ENCODE data around the gene VIM. TPM values are rescaled to one million over a fixed set of nuclear protein-coding genes. Genes with fewer than 3 reads are reported as not detected.
A peak's percentile ranks its signal among the peaks of the same experiment; 100 is the strongest.

VIM gene
- total and polyA plus RNA-seq, 4 donors = 2,428 to 5,947 (median 4,537) TPM

DNA sequence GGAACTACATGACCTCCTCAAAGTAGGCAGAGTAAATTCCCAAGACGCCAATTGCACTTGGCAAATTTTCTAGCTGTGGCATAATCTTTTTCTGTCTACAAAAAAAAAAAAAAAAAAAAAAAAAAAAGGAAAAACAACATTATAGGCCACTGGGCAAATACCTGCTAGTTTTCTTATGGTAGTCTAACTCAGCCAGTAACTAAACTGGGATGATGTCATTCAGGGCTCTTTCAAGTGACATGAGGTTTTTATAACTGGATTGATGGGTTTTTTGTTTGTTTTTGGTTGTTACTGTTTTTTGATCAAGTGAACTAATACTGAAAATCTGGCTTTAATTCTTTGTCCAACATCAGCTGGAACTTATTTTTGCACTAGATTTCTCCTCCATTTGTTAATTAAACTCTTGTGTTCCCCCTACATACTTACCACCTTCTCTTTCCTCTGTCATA is 7.4 kb upstream of the VIM start:
- ATAC-seq (ENCODE audit: low FRiP score) = no peak
- Histone ChIP-seq H3K4me3 (ENCODE audit: low read length in 2 of 2) (no peak overlapping the region), H3K9me3 (ENCODE audit: control insufficient read depth, low read length) (no peaks in the 10 kb centered on the region), H3K27me3 (ENCODE audit: control insufficient read depth in 1 of 2, insufficient read depth in 2 of 2, low read length in 1 of 2) (no peaks in the 10 kb centered on the region), H3K4me1 (ENCODE audit: control insufficient read depth in 1 of 2, insufficient read depth in 2 of 2, low read length in 2 of 2) (peaks cover 0 to 2% of the 10 kb centered on the region in 2 donors), H3K36me3 (ENCODE audit: control insufficient read depth in 1 of 2, insufficient read depth in 2 of 2, low read length in 1 of 2) (no peaks in the 10 kb centered on the region), H3K27ac (ENCODE audit: low read depth in 1 of 2, low read length in 2 of 2) (peak overlapping the region in 1 of 2 donors; percentile 59)
- WGBS, 2 donors = 0 to 5% methylated on average over 1 of the region's 1 CpG
- no peak for DNase-seq
- intact Hi-C loops (cut with DNase I) = no loop called here

DNA sequence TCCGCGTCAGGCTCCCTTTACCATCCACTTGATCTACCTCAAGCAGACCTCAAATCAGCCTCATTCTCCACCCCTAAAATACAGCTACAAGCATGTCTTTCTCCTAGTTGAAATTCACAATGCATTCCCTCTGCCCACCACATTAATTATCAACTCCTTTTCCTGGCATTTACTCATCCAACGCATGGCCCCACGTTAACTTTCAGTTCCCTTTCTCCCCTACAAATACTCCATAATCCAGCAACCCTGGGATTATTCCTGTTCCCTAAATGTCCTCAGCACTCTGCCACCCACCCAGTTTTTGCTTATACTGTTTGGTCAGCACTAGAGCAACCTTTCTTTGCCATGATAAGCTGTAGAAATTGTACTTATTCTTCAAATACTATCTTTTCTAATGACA is 5.7 kb upstream of the VIM start:
- Histone ChIP-seq H3K36me3 (ENCODE audit: control insufficient read depth in 1 of 2, insufficient read depth in 2 of 2, low read length in 1 of 2) (no peaks in the 10 kb centered on the region), H3K4me1 (ENCODE audit: control insufficient read depth in 1 of 2, insufficient read depth in 2 of 2, low read length in 2 of 2) (peaks cover 0 to 2% of the 10 kb centered on the region in 2 donors), H3K27ac (ENCODE audit: low read depth in 1 of 2, low read length in 2 of 2) (no peak overlapping the region), H3K4me3 (ENCODE audit: low read length in 2 of 2) (no peak overlapping the region), H3K27me3 (ENCODE audit: control insufficient read depth in 1 of 2, insufficient read depth in 2 of 2, low read length in 1 of 2) (no peaks in the 10 kb centered on the region), H3K9me3 (ENCODE audit: control insufficient read depth, low read length) (no peaks in the 10 kb centered on the region)
- intact Hi-C loops (cut with DNase I) = no loop called here
- DNase-seq (no peak), ATAC-seq (ENCODE audit: low FRiP score) (no peak)
- WGBS, 2 donors = 72 to 87% methylated on average over 4 of the region's 4 CpGs

DNA sequence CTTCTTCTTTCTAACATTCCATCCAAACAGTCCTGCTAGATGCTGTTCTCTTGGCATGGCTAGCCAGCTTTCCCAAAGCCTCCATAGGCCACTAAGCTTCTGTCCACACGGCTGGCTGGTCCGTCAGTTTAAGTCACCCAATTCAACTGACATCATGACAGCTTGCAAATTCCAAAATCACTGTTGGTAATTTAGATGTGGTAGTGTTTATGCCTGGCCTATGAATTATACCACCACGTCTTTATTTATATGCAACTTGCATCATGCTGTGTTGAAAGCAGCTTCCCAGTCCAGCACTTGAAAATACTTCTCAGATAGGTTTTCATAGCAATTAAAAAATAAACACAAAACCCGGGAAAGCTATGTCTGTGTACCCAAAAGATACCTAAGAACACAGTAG is 2.2 kb upstream of the VIM start:
- no peaks in the 10 kb centered on the region for H3K27me3 ChIP-seq (ENCODE audit: control insufficient read depth in 1 of 2, insufficient read depth in 2 of 2, low read length in 1 of 2)
- H3K27ac ChIP-seq (ENCODE audit: low read depth in 1 of 2, low read length in 2 of 2) = no peak overlapping the region
- no peak for ATAC-seq (ENCODE audit: low FRiP score)
- no peak for DNase-seq
- H3K4me3 ChIP-seq (ENCODE audit: low read length in 2 of 2) = no peak overlapping the region
- H3K36me3 ChIP-seq (ENCODE audit: control insufficient read depth in 1 of 2, insufficient read depth in 2 of 2, low read length in 1 of 2) = no peaks in the 10 kb centered on the region
- WGBS, 2 donors = 55 to 59% methylated on average over 4 of the region's 4 CpGs
- no peaks in the 10 kb centered on the region for H3K9me3 ChIP-seq (ENCODE audit: control insufficient read depth, low read length)
- H3K4me1 ChIP-seq (ENCODE audit: control insufficient read depth in 1 of 2, insufficient read depth in 2 of 2, low read length in 2 of 2) = peaks cover 0 to 2% of the 10 kb centered on the region in 2 donors
- intact Hi-C loops (cut with DNase I) = loop anchor here in 1 of 2 donors (5.0 kb wide), 1 partner anchor 224 kb away; no protein-coding TSS in a partner anchor

DNA sequence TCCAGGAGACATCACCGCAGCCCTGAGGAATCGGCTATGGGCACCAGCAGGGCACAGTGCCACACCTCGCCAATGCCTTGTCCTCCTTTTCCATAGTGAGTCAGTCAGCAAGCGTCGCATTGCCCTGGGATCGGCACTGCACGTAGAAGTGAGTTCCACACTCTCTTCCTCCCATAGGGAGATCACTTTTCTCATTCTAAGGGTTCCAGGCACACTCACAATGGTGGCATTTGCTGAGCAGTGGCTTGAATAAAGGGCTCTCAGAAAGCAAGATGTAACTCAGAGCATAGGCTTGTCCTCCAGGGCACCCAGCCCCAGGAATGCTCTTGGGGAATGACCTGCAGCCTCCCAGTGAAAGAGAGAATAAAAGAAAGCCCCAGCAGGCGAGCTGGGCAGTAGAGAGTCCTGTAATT is 1.1 kb upstream of the VIM start:
- 21% methylated on average over 8 of the region's 8 CpGs for WGBS, 2 donors
- ATAC-seq (ENCODE audit: low FRiP score) = no peak
- DNase-seq = peak; percentile 64 to 82
- H3K4me1 ChIP-seq (ENCODE audit: control insufficient read depth in 1 of 2, insufficient read depth in 2 of 2, low read length in 2 of 2) = peaks cover 0 to 2% of the 10 kb centered on the region in 2 donors
- H3K36me3 ChIP-seq (ENCODE audit: control insufficient read depth in 1 of 2, insufficient read depth in 2 of 2, low read length in 1 of 2) = no peaks in the 10 kb centered on the region
- no peaks in the 10 kb centered on the region for H3K27me3 ChIP-seq (ENCODE audit: control insufficient read depth in 1 of 2, insufficient read depth in 2 of 2, low read length in 1 of 2)
- H3K4me3 ChIP-seq (ENCODE audit: low read length in 2 of 2) = peak overlapping the region; percentile 39 to 41
- no peaks in the 10 kb centered on the region for H3K9me3 ChIP-seq (ENCODE audit: control insufficient read depth, low read length)
- H3K27ac ChIP-seq (ENCODE audit: low read depth in 1 of 2, low read length in 2 of 2) = peak overlapping the region; percentile 91 to 95
- intact Hi-C loops (cut with DNase I) = loop anchor here in 1 of 2 donors (5.0 kb wide), 1 partner anchor 225 kb away; no protein-coding TSS in a partner anchor

DNA sequence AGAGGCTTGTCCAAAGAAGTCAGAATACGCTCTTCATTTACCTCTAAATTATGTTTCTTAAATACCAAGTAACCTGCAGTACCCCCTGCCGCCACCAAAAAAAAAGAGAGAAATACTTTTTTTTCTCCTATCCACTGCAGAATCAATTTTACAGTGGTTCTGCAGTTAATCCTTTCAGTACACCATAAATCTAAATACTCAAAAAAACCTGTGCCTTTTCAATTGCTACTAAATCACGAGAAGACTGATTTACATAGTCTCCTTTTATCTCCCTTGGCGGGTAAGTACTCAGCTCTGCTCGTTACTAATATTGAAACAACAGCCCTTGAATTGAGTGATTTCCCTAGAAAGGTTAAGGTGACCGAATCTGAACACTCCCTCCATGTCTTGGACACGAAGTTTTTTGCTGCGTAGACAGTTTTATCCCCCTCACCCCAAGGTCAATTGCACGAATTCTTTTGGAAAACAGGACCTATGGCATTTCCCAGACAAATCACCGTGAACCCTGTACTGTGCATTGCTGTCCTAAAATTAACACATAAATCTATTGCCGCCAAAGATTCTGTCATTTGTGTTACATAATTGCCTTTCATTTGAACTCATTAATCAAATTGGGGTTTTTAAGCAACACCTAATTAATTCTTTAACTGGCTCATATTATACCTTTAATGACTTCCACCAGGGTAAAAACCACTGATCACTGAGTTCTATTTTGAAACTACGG is 512 bp upstream of the VIM start:
- no peaks in the 10 kb centered on the region for H3K36me3 ChIP-seq (ENCODE audit: control insufficient read depth in 1 of 2, insufficient read depth in 2 of 2, low read length in 1 of 2)
- H3K4me1 ChIP-seq (ENCODE audit: control insufficient read depth in 1 of 2, insufficient read depth in 2 of 2, low read length in 2 of 2) = peaks cover 0 to 2% of the 10 kb centered on the region in 2 donors
- intact Hi-C loops (cut with DNase I) = loop anchor here in 1 of 2 donors (2.0 to 5.0 kb wide), 2 partner anchors 27 to 225 kb away; partner anchors contain the start of gene TRDMT1
- no peaks in the 10 kb centered on the region for H3K27me3 ChIP-seq (ENCODE audit: control insufficient read depth in 1 of 2, insufficient read depth in 2 of 2, low read length in 1 of 2)
- ATAC-seq (ENCODE audit: low FRiP score) (no peak), DNase-seq (no peak)
- H3K9me3 ChIP-seq (ENCODE audit: control insufficient read depth, low read length) = no peaks in the 10 kb centered on the region
- WGBS, 2 donors = 1% methylated on average over 12 of the region's 12 CpGs
- peak overlapping the region; percentile 91 to 95 for H3K27ac ChIP-seq (ENCODE audit: low read depth in 1 of 2, low read length in 2 of 2)
- H3K4me3 ChIP-seq (ENCODE audit: low read length in 2 of 2) = peak overlapping the region; percentile 39 to 41

DNA sequence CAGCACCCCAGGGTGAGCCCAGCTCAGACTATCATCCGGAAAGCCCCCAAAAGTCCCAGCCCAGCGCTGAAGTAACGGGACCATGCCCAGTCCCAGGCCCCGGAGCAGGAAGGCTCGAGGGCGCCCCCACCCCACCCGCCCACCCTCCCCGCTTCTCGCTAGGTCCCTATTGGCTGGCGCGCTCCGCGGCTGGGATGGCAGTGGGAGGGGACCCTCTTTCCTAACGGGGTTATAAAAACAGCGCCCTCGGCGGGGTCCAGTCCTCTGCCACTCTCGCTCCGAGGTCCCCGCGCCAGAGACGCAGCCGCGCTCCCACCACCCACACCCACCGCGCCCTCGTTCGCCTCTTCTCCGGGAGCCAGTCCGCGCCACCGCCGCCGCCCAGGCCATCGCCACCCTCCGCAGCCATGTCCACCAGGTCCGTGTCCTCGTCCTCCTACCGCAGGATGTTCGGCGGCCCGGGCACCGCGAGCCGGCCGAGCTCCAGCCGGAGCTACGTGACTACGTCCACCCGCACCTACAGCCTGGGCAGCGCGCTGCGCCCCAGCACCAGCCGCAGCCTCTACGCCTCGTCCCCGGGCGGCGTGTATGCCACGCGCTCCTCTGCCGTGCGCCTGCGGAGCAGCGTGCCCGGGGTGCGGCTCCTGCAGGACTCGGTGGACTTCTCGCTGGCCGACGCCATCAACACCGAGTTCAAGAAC is 1.1 kb downstream of the VIM start:
- Histone ChIP-seq H3K4me1 (ENCODE audit: control insufficient read depth in 1 of 2, insufficient read depth in 2 of 2, low read length in 2 of 2) (peaks cover 0 to 2% of the 10 kb centered on the region in 2 donors), H3K27me3 (ENCODE audit: control insufficient read depth in 1 of 2, insufficient read depth in 2 of 2, low read length in 1 of 2) (no peaks in the 10 kb centered on the region), H3K9me3 (ENCODE audit: control insufficient read depth, low read length) (no peaks in the 10 kb centered on the region), H3K27ac (ENCODE audit: low read depth in 1 of 2, low read length in 2 of 2) (peak overlapping the region; percentile 47 to 94), H3K36me3 (ENCODE audit: control insufficient read depth in 1 of 2, insufficient read depth in 2 of 2, low read length in 1 of 2) (peaks cover 0 to 3% of the 10 kb centered on the region in 2 donors), H3K4me3 (ENCODE audit: low read length in 2 of 2) (peak overlapping the region; percentile 50 to 96)
- ATAC-seq (ENCODE audit: low FRiP score) (peak; percentile 91), DNase-seq (peak; percentile 96 to 97)
- intact Hi-C loops (cut with DNase I) = loop anchor here in 1 of 2 donors (2.0 to 5.0 kb wide), 2 partner anchors 28 to 227 kb away; partner anchors contain the start of gene TRDMT1
- WGBS, 2 donors = 0% methylated on average over 71 to 72 of the region's 72 CpGs

DNA sequence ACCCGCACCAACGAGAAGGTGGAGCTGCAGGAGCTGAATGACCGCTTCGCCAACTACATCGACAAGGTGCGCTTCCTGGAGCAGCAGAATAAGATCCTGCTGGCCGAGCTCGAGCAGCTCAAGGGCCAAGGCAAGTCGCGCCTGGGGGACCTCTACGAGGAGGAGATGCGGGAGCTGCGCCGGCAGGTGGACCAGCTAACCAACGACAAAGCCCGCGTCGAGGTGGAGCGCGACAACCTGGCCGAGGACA is 1.6 kb downstream of the VIM start:
- 0% methylated on average over 21 of the region's 21 CpGs for WGBS, 2 donors
- intact Hi-C loops (cut with DNase I) = loop anchor here in 1 of 2 donors (2.0 to 5.0 kb wide), 2 partner anchors 29 to 227 kb away; partner anchors contain the start of gene TRDMT1

DNA sequence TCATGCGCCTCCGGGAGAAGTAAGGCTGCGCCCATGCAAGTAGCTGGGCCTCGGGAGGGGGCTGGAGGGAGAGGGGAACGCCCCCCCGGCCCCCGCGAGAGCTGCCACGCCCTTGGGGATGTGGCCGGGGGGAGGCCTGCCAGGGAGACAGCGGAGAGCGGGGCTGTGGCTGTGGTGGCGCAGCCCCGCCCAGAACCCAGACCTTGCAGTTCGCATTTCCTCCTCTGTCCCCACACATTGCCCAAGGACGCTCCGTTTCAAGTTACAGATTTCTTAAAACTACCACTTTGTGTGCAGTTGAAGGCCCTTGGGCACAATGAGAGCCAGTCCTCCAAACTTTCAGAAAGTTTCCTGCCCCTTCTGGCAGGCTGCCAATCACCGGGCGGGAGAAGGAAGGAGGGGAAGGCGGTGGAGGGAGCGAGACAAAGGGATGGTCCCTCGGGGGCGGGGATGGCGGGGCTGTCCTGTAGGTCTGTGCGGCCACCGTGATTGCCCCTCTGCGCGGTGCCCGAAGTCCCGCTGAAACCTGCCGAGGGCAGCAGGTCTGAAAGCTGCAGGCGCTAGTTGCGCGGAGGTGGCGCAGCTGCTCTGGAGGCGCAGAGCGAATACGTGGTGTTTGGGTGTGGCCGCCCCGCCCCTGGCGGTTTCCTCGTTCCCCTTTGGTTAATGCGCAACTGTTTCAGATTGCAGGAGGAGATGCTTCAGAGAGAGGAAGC is 2.1 kb downstream of the VIM start:
- 0 to 1% methylated on average over 38 to 43 of the region's 43 CpGs for WGBS, 2 donors
- peak overlapping the region; percentile 50 to 96 for H3K4me3 ChIP-seq (ENCODE audit: low read length in 2 of 2)
- no peaks in the 10 kb centered on the region for H3K27me3 ChIP-seq (ENCODE audit: control insufficient read depth in 1 of 2, insufficient read depth in 2 of 2, low read length in 1 of 2)
- peaks cover 0 to 4% of the 10 kb centered on the region in 2 donors for H3K4me1 ChIP-seq (ENCODE audit: control insufficient read depth in 1 of 2, insufficient read depth in 2 of 2, low read length in 2 of 2)
- peak overlapping the region; percentile 44 to 91 for H3K27ac ChIP-seq (ENCODE audit: low read depth in 1 of 2, low read length in 2 of 2)
- DNase-seq = peak; percentile 91 to 93
- peak; percentile 70 for ATAC-seq (ENCODE audit: low FRiP score)
- no peaks in the 10 kb centered on the region for H3K9me3 ChIP-seq (ENCODE audit: control insufficient read depth, low read length)
- peaks cover 3 to 8% of the 10 kb centered on the region in 2 donors for H3K36me3 ChIP-seq (ENCODE audit: control insufficient read depth in 1 of 2, insufficient read depth in 2 of 2, low read length in 1 of 2)
- intact Hi-C loops (cut with DNase I) = loop anchor here in 1 of 2 donors (1.0 to 5.0 kb wide), 4 partner anchors 14 to 383 kb away; partner anchors contain the start of gene TRDMT1

More for the DNA sequence above, 1.6 kb downstream of the VIM start:
- Histone ChIP-seq H3K27ac (ENCODE audit: low read depth in 1 of 2, low read length in 2 of 2) (peak overlapping the region; percentile 44 to 91), H3K4me1 (ENCODE audit: control insufficient read depth in 1 of 2, insufficient read depth in 2 of 2, low read length in 2 of 2) (peaks cover 0 to 2% of the 10 kb centered on the region in 2 donors), H3K9me3 (ENCODE audit: control insufficient read depth, low read length) (no peaks in the 10 kb centered on the region), H3K36me3 (ENCODE audit: control insufficient read depth in 1 of 2, insufficient read depth in 2 of 2, low read length in 1 of 2) (peaks cover 0 to 4% of the 10 kb centered on the region in 2 donors), H3K4me3 (ENCODE audit: low read length in 2 of 2) (peak overlapping the region; percentile 50 to 96), H3K27me3 (ENCODE audit: control insufficient read depth in 1 of 2, insufficient read depth in 2 of 2, low read length in 1 of 2) (no peaks in the 10 kb centered on the region)
- DNase-seq (no peak), ATAC-seq (ENCODE audit: low FRiP score) (no peak)

All from aorta (tissue), 5 donors.